ENCODE data around the gene ANKRD49. TPM values are rescaled to one million over a fixed set of nuclear protein-coding genes. Genes with fewer than 3 reads are reported as not detected.

The ANKRD49 gene
- total and polyA plus RNA-seq, 2 experiments from 2014 or later: 17.9 to 31.2 TPM

DNA sequence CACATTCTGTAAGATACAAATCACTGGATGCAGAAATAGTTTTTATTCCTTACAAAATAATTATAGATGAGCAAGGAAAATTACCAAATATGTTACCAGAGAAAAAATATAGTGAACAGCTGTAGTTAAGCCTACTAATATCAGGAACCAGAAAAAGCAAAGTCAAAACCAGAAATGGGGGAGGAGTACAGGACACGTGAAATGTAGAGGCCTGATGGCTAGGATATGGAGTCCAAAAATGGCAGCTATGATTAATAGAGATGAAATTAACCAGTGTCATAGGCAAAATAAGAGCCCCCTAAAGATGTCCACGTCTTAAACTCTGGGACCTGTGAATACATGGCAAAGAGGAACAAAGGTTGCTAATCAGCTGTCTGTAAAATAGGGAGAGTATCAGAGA, 34.2 kb upstream of the ANKRD49 start:
- no peak overlapping the region for H2AFZ ChIP-seq
- H3K4me2 ChIP-seq: no peak overlapping the region
- H3K27ac ChIP-seq: no peak overlapping the region
- no peaks in the 10 kb centered on the region for H3K27me3 ChIP-seq
- no peaks in the 10 kb centered on the region for H3K9me3 ChIP-seq (ENCODE audit: low read depth)
- no peak for DNase-seq (ENCODE audit: low spot score)
- no peaks in the 10 kb centered on the region for H3K9me2 ChIP-seq (replicated peaks; ENCODE audit: insufficient read depth)
- H3K4me3 ChIP-seq: no peak overlapping the region
- TF ChIP-seq EZH2 (IDR thresholded peaks at IDR 0.05; ENCODE audit: borderline replicate concordance): no peak
- no peak for TF ChIP-seq CTCF (IDR thresholded peaks at IDR 0.05; ENCODE audit: poor library complexity)
- TF ChIP-seq EZH2phosphoT487 (IDR thresholded peaks at IDR 0.05; ENCODE audit: low read depth, severe bottlenecking, unreplicated experiment): no peak
- H4K20me1 ChIP-seq (ENCODE audit: insufficient read depth, poor library complexity, severe bottlenecking): no peaks in the 10 kb centered on the region
- H3K4me1 ChIP-seq (ENCODE audit: insufficient read depth): no peaks in the 10 kb centered on the region
- H3K36me3 ChIP-seq (replicated peaks; ENCODE audit: insufficient read depth, low read depth): no peaks in the 10 kb centered on the region
- H3K79me2 ChIP-seq: no peaks in the 10 kb centered on the region
- 93% methylated on average over 2 of the region's 2 CpGs for WGBS (ENCODE audit: low lambda C conversion rate, missing lambda C conversion rate)

- TF ChIP-seq EZH2phosphoT487 (IDR thresholded peaks at IDR 0.05; ENCODE audit: low read depth, severe bottlenecking, unreplicated experiment): no peak
- no peak for TF ChIP-seq CTCF (IDR thresholded peaks at IDR 0.05; ENCODE audit: poor library complexity)
- no peak for TF ChIP-seq EZH2 (IDR thresholded peaks at IDR 0.05; ENCODE audit: borderline replicate concordance)
- Histone ChIP-seq H3K4me1 (ENCODE audit: insufficient read depth) (no peaks in the 10 kb centered on the region), H4K20me1 (ENCODE audit: insufficient read depth, poor library complexity, severe bottlenecking) (no peaks in the 10 kb centered on the region), H3K36me3 (replicated peaks; ENCODE audit: insufficient read depth, low read depth) (no peaks in the 10 kb centered on the region), H3K4me3 (no peak overlapping the region), H3K9me3 (ENCODE audit: low read depth) (no peaks in the 10 kb centered on the region), H3K79me2 (no peaks in the 10 kb centered on the region), H2AFZ (no peak overlapping the region), H3K4me2 (no peak overlapping the region), H3K27me3 (no peaks in the 10 kb centered on the region), H3K9me2 (replicated peaks; ENCODE audit: insufficient read depth) (no peaks in the 10 kb centered on the region), H3K27ac (no peak overlapping the region)
- no peak for DNase-seq (ENCODE audit: low spot score)
- 100% methylated on average over 2 of the region's 2 CpGs for WGBS (ENCODE audit: low lambda C conversion rate, missing lambda C conversion rate)
Observed at GRCh38 chr11:94469416-94469815, 24.4 kb upstream of the ANKRD49 start.

DNA sequence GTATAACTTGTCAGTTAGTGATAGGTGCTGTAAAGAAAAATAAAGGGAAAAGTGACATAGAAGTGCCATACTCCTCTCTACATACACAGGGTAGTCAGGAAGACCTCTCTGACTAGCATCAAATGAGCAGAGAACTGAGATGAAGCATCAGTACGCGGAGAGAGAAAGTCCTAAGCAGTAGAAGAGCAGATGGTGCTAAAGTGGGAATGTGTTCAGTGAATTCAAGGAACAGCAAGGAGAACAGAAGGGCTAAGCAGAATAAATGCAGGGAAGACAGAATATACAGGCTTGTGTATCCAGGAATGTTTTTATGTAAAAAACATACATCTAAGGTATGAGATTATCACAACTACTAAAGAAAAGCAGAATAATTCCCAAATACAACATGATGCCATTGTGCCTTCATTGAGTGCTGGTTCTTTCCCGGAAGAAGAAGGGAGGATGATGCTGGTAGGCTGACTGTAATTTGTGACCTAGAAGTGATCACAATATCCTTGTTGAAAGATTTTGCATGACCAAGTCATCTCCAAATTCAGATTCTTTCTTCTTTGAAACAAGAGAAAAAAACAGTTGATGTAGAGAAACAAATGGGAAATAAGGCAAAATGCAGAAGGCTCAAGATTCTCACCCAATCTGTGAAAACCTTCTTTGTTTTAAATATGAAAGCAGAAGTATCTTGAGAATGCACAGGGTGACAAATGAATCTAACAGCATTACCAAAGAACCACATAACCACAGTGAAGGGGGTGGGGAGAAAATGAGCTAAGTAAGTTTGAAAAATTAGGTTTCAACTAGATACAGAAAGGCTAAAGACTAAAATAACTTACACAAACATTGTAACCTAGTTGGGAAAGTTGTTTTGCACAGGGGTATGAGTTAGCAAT, 20.6 kb upstream of the ANKRD49 start:
- Histone ChIP-seq H3K36me3 (replicated peaks; ENCODE audit: insufficient read depth, low read depth) (no peaks in the 10 kb centered on the region), H3K9me3 (ENCODE audit: low read depth) (no peaks in the 10 kb centered on the region), H3K79me2 (no peaks in the 10 kb centered on the region), H4K20me1 (ENCODE audit: insufficient read depth, poor library complexity, severe bottlenecking) (no peaks in the 10 kb centered on the region), H3K4me2 (no peak overlapping the region), H2AFZ (no peak overlapping the region), H3K9me2 (replicated peaks; ENCODE audit: insufficient read depth) (no peaks in the 10 kb centered on the region), H3K27me3 (no peaks in the 10 kb centered on the region), H3K4me3 (no peak overlapping the region), H3K4me1 (ENCODE audit: insufficient read depth) (no peaks in the 10 kb centered on the region), H3K27ac (no peak overlapping the region)
- no peak for TF ChIP-seq EZH2phosphoT487 (IDR thresholded peaks at IDR 0.05; ENCODE audit: low read depth, severe bottlenecking, unreplicated experiment)
- TF ChIP-seq EZH2 (IDR thresholded peaks at IDR 0.05; ENCODE audit: borderline replicate concordance): no peak
- TF ChIP-seq CTCF (IDR thresholded peaks at IDR 0.05; ENCODE audit: poor library complexity): no peak
- 98% methylated on average over 3 of the region's 3 CpGs for WGBS (ENCODE audit: low lambda C conversion rate, missing lambda C conversion rate)
- no peak for DNase-seq (ENCODE audit: low spot score)
